Sciatic nerve (tissue), 2 donors: ENCODE results near the gene ADCY5. TPM values are rescaled to one million over a fixed set of nuclear protein-coding genes. Genes with fewer than 3 reads are reported as not detected.
"Not testable (repeated sequence)": the region's sequence is repeated elsewhere in the genome, so short reads cannot be mapped to it uniquely, and the experiment has no call there.

Source experiments
- ATAC-seq: fragments of 200-7000 bp; cut with Tn5 transposase; one replicate; pipeline ENCODE4 v1.9.1; 2020; ENCODE audit warnings: mild to moderate bottlenecking, moderate library complexity
- DNase-seq: peaks from one replicate; pipeline ENCODE4 v3.0.0-alpha.2; 2020; ENCODE audit warnings: low spot score
- intact Hi-C: fragments of 100-400 bp; cut with DNase I; formaldehyde crosslinking; loops from one replicate; pipeline ENCODE4 v1.14.2; 2022
- total RNA-seq: library from RNA; stranded (reverse); fragmentation: NEBNext Ultra II Directional; extraction: Animal tissue kit (Norgen Biotek cat#: 25700); gene quantifications from one replicate; pipeline ENCODE4 v1.2.1, GENCODE V29; 2021
- donor health status: DM: no; HTN: no; CAD: no.
- donor health status: DM: no; HTN: no; CAD: no.

Gene ADCY5
- total RNA-seq, 1 donor from 2014 or later: 16.8 TPM

DNA sequence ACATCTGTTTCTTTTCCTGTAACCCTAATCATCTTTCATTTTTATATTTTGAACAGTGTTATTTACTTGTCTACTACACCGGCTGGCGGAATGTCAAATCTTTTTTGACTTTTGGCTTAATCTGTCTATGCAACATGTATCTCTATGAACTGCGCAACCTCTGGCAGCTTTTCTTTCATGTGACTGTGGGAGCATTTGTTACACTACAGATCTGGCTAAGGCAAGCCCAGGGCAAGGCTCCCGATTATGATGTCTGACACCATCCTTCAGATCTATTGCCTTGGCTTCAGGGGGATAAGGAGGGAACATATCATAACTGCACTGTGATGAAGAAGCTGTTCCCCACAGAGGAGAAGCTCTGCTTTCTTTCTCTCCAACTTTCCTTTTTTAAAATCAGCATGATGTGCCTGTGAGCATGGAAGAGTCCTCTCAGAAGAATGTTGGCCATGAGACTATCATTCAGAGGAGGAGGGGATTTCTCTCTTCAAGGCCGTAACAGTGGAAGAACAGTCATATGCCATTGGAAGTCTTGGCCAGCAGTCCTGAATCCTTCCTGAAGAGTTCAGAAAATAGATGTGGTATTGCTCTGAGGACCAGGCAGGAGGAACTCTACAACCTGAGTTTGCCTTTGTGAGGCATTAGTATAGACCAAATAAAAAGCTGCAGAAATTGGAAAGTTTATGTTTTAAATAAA, 177.3 kb downstream of the ADCY5 start:
- no peak for DNase-seq

DNA sequence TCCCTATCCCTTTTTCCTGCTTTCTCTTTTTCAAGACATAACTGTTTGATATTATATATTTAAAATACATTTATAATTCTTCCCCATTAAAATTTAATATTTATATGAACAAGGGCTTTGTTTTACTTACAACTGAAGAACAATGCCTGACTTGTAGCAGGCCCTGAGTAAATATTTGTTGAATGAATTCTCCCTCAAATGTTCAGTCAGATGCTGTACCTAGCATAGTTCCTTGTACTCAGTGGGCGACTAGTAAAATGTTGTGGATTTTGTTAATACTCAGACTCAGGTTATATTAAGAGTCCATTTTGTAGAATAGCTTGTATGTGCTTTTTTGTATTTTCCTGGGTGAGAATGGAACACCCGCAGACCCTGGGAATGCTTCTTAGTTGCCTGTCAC, 178.1 kb downstream of the ADCY5 start:
- ATAC-seq: no peak
- DNase-seq: no peak
- intact Hi-C loops: no loop called here

More for the DNA sequence above, 177.3 kb downstream of the ADCY5 start:
- intact Hi-C loops: no loop called here
- peak; percentile 80 for ATAC-seq

DNA sequence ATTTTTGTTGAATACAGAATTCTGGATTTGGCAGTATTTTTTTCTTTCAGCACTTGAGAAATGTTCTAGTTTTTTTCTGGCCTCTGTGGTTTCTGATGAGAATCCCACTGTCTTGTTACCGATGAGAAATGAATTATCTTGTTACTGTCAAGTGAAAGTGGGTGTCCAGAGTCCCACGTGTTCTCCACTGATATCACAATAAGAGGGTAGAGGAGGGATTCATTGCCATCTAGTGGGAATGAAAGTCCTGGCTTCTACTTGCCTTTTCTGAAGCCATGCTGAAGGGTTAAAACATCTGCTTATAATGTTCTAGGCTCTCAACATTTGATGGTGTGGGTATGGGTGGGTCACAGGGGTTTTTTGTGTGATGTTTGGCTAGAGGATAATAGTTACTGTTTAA, 181.1 kb downstream of the ADCY5 start:
- intact Hi-C loops: no loop called here
- ATAC-seq (no peak), DNase-seq (no peak)

DNA sequence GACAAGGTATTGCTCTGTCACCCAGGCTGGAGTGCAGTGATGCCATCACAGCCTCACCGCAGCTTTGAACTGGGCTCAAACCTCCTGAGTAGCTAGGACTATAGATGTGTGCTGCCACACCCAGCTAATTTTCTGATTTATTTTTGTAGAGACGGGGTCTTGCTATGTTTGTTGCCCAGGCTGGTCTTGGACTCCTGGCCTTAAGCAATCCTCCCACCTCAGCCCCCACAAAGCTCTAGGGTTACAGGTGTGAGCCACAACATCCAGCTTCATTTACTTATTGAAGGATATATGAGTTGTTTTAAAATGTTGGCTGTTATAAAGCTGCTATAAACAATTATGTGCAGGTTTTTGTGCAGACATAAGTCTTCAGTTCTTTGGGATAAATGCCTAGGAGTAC, 184.9 kb downstream of the ADCY5 start:
- ATAC-seq (no peak), DNase-seq (no peak)
- intact Hi-C loops: no loop called here

DNA sequence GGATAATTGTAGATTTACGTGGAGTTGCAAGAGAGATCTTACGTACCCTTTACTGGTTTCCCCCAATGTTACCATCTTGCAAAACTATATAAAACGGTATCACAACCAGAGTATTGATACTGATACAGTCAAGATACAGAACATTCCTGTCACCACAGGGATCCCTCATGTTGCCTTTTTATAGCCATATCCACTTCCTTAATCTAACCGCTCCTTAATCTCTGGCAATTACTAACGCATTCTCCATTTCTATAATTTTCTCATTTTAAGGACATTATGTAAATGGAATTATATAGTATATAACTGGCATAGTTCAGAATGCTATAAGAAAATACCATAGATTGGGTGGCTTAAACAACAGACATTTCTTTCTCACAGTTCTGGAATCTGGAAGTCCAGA, 186.0 kb downstream of the ADCY5 start:
- intact Hi-C loops: no loop called here
- ATAC-seq: no peak
- DNase-seq: no peak

DNA sequence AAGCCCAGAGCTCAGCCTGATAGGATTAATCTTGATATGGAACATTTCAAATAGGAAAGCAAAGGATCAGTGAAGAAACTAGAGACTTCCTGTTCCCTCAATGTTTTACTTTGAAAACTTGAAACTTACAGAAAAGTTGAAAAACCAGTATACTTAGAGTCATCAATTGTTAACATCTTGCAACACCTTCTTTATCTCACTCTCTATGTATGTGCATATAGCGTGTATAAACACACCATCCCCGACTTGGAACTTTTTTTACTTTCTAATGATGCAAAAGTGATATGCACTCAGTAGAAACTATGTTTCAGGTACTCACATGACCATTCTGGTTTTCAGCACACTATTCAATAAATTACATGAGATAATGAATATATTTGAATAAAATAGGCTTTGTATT, 186.7 kb downstream of the ADCY5 start:
- ATAC-seq (no peak), DNase-seq (no peak)
- intact Hi-C loops: no loop called here

DNA sequence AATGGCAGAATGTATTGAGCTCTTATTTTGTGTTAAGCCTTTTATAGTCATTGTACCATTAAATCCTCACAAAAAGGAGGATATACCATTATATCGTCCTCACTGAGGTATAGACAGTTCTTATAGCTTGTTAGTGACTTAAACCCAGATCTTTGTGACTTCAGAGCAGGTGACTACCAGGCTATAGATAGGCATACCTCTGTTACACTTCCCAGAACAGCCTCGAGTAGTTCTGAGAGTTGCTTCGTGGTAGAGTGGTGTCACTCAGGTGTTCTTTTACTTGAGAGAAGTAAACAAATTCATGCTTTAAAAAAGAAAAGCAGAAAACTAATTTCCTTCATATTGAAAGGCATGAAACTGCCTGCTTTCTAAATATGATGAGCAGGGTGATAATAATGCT, 187.2 kb downstream of the ADCY5 start:
- ATAC-seq (no peak), DNase-seq (no peak)
- intact Hi-C loops: no loop called here

DNA sequence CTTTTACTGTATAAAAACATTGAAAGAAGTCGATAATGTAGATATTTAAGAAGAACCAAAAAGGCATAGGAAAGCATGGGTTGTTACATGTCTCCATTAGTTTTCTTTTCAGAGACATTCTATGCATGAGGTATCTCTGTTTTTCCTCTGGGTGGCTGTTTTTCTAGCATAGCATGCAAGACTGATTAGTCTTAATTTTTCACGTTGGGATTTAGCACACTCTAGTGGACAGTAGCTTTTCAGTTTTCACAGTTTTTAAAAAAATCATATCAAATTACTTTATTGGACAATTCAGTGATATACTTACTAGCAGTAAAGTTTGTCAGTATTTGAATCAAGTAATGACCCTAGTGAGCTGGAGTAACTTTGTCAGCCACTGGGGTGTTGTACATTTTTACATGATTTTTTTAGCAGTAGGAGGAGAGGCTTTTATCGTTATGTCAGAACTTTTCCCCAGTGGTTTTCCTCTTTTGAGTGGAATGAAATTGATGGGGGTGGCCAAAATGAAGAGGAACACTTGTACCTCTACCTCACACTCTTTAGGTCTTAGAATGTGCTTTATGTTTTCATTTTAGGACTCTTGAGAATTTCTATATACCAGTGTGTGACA, 190.0 kb downstream of the ADCY5 start:
- peak; percentile 68 for ATAC-seq
- no peak for DNase-seq
- intact Hi-C loops: no loop called here

DNA sequence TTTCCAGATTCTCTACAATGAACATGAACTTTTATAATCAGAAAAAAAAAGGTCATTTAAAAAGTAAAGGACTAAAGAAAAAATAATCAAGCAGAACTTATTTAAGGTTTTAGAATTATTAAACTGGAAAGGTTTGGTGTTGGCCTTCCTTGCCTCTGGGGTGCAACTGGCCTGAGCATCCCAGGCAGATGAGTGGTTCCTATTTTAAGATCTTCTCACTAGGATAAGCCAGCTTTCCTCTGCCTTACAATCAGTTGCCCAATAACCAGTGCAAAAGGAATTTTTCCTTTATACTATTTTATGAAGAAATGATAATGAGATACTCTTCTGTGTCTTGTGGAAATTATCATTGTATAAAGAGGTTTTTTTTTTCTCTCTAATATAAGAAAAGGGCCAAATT, 190.5 kb downstream of the ADCY5 start:
- ATAC-seq (no peak), DNase-seq (no peak)
- intact Hi-C loops: no loop called here

DNA sequence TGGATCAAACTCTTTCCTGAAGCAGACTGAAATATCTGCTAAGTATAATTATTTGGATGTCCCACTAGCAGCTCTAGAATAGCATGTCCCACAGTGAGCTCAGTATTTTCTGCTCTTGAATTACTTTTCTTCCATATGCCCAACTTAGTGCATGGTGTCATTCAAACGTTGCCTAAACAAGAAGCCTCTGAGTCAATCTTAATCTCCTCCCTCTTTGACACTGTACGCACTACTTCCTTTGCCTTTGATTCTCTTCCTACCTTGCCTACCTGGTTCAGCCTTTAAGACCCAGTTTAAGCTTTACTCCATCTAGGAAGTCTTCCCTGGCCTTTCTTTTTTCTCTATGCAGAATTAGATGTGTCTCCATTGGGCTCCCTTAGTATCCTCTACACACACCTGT, 192.6 kb downstream of the ADCY5 start:
- no peak for ATAC-seq
- no peak for DNase-seq

DNA sequence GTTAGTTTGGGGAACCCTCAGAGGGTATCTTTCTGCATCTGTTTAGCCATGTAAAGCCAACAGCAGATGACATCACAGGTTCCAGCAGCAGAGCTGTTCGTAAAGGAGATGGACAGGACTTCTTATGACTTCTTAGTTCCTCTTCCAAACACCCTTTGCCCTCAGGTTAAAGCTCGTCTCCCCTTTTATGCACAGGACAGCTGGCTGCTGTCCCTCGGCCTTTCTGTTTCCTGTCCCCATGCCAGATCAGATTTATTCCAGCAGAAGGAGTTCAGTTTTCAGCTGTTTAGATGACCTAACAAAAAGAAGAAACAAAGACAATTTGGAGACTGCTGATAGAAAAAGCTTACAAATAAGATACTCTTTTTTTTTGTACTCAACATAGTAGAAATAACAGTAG, 202.0 kb downstream of the ADCY5 start:
- ATAC-seq: no peak
- intact Hi-C loops: no loop called here
- DNase-seq: no peak

More for the DNA sequence above, 192.6 kb downstream of the ADCY5 start:
- intact Hi-C loops: no loop called here

DNA sequence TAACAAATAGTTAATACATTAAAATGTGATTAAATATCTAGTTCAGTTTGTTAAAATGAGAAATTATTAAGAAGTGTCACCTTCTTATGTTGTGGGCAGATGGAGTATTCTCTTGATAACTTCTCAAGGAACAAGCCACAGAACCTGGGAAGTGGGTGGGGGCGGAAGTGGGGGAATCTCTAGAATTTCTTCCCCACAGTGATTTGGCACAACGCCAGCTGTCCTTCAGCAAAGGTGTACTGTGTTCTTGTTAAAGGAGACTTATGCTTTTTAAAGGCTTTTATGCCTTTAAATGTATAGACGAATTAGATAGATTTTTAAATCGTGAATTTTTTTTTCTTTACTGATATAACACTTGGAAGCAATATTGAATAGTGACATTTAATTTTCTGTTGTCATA, 204.8 kb downstream of the ADCY5 start:
- no peak for DNase-seq
- intact Hi-C loops: no loop called here

DNA sequence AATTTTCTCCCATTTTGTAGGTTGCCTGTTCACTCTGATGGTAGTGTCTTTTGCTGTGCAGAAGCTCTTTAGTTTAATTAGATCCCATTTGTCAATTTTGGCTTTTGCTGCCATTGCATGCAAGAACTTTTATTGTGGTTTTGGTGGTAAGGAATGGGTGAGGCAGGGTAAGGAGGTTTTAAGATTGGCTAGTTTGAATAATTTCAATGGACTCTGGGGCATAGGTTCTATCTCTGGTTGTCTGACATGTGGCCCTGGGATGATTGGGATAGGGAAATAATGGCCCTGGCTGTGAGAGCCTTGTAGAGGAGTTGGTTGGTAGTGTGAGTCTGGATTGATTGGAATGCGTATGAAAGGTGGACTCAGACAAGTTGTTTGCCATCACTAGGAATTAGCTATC, 209.1 kb downstream of the ADCY5 start:
- no peak for ATAC-seq
- intact Hi-C loops: no loop called here
- DNase-seq: no peak

More for the DNA sequence above, 204.8 kb downstream of the ADCY5 start:
- no peak for ATAC-seq

DNA sequence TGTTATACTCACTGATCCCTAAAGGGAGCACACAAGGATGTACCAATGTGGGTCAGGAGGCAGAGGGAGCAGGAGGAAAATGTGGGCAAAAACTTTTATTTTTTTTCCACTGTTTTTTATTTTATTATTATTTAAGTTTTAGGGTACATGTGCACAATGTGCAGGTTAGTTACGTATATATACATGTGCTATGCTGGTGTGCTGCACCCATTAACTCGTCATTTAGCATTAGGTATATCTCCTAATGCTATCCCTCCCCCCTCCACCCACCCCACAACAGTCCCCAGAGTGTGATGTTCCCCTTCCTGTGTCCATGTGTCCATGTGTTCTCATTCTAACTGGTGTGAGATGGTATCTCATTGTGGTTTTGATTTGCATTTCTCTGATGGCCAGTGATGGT, 209.7 kb downstream of the ADCY5 start:
- intact Hi-C loops, DNase-seq, ATAC-seq: not testable (repeated sequence)

DNA sequence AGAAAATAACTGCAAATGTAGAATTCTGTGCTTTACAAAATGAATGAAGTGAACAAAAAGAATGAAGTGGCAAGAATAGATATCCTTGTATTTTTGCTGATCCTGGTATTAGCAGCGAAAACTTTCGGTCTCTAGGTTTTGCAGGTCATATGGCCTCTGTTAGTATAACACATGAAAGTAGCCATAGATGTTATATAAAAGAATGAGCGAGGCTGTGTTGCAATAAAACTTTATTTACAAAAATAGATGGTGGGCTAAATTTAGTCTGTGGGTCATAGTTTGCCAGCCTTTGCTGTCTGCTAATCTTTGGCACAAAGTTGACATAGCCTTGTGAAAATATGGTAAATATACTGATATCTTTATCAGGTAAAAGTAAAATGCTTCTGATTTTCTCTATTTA, 212.0 kb downstream of the ADCY5 start:
- ATAC-seq (no peak), DNase-seq (no peak)
- intact Hi-C loops: no loop called here

Other genes with a start within 250 kb of the ADCY5 start
- gene SEC22A, start 247.1 kb downstream of the ADCY5 start, total RNA-seq: 16.2 TPM
- gene HACD2, start 136.0 kb upstream of the ADCY5 start, total RNA-seq: 27.9 TPM